ENCODE results near the gene BTBD8. TPM values are rescaled to one million over a fixed set of nuclear protein-coding genes. Genes with fewer than 3 reads are reported as not detected.
"Not testable (repeated sequence)": the region's sequence is repeated elsewhere in the genome, so short reads cannot be mapped to it uniquely, and the experiment has no call there.

The BTBD8 gene
- polyA plus RNA-seq, 1 donor from 2014 or later = 38.6 TPM

- Histone ChIP-seq H4K20me1 (ENCODE audit: insufficient read depth) (no peaks in the 10 kb centered on the region), H3K4me2 (ENCODE audit: low read length) (no peak within 1 kb of the TSS), H3K79me2 (replicated peaks; ENCODE audit: insufficient read depth, low read length) (no peaks in the 10 kb centered on the region), H3K27ac (ENCODE audit: low read length) (no peak within 1 kb of the TSS), H3K9me3 (ENCODE audit: low read length) (no peaks in the 10 kb centered on the region), H3K4me3 (ENCODE audit: low read length) (no peak within 1 kb of the TSS), H3F3A (ENCODE audit: insufficient read depth, low read length, poor library complexity, severe bottlenecking) (no peaks in the 10 kb centered on the region), H3K36me3 (ENCODE audit: insufficient read depth, low read length) (no peaks in the 10 kb centered on the region), H3K9me2 (ENCODE audit: insufficient read depth, low read length) (no peaks in the 10 kb centered on the region), H2AFZ (ENCODE audit: low read depth, low read length) (no peak within 1 kb of the TSS), H3K27me3 (ENCODE audit: insufficient read depth, low read depth, low read length) (no peaks in the 10 kb centered on the region), H3K9ac (ENCODE audit: low read length) (no peak within 1 kb of the TSS)
- no peak for TF ChIP-seq REST (IDR thresholded peaks at IDR 0.05; ENCODE audit: borderline replicate concordance)
These were observed 4.8 kb upstream of the BTBD8 start, which contains the start of gene SETSIP for GRCh38 chr1:92075311-92075710. Gene SETSIP (minus strand): TSS chr1:92075411. CDS start chr1:92075411, 0 bp downstream.

GRCh38 chr1:92076363-92076762 is 3.8 kb upstream of the BTBD8 start:
- no peak overlapping the region for H3K4me2 ChIP-seq (ENCODE audit: low read length)
- no peaks in the 10 kb centered on the region for H4K20me1 ChIP-seq (ENCODE audit: insufficient read depth)
- no peak overlapping the region for H2AFZ ChIP-seq (ENCODE audit: low read depth, low read length)
- TF ChIP-seq EP300 (conservative IDR thresholded peaks at IDR 0.05; ENCODE audit: poor library complexity, severe bottlenecking) = no peak
- TF ChIP-seq CTCF (IDR thresholded peaks at IDR 0.05; ENCODE audit: poor library complexity, severe bottlenecking) = no peak
- no peak for TF ChIP-seq SMC3 (conservative IDR thresholded peaks at IDR 0.05; ENCODE audit: poor library complexity)
- TF ChIP-seq MXI1 (conservative IDR thresholded peaks at IDR 0.05; ENCODE audit: poor library complexity, severe bottlenecking) = no peak
- no peak for TF ChIP-seq TAF1 (IDR thresholded peaks at IDR 0.05; ENCODE audit: low read depth)
- TF ChIP-seq POLR2AphosphoS5 (IDR thresholded peaks at IDR 0.05) = no peak
- TF ChIP-seq REST (IDR thresholded peaks at IDR 0.05; ENCODE audit: borderline replicate concordance) = no peak
- TF ChIP-seq RAD21 (conservative IDR thresholded peaks at IDR 0.05) = no peak
- TF ChIP-seq EZH2 (IDR thresholded peaks at IDR 0.05; ENCODE audit: borderline replicate concordance, insufficient read depth, low read length, poor library complexity, severe bottlenecking) = no peak
- no peaks in the 10 kb centered on the region for H3K79me2 ChIP-seq (replicated peaks; ENCODE audit: insufficient read depth, low read length)
- no peaks in the 10 kb centered on the region for H3K36me3 ChIP-seq (ENCODE audit: insufficient read depth, low read length)
- H3K27me3 ChIP-seq (ENCODE audit: insufficient read depth, low read depth, low read length) = no peaks in the 10 kb centered on the region
- no peak overlapping the region for H3K9ac ChIP-seq (ENCODE audit: low read length)
- H3K9me2 ChIP-seq (ENCODE audit: insufficient read depth, low read length) = no peaks in the 10 kb centered on the region
- no peak overlapping the region for H3K27ac ChIP-seq (ENCODE audit: low read length)
- no peaks in the 10 kb centered on the region for H3F3A ChIP-seq (ENCODE audit: insufficient read depth, low read length, poor library complexity, severe bottlenecking)
- H3K4me3 ChIP-seq (ENCODE audit: low read length) = no peak overlapping the region
- H3K9me3 ChIP-seq (ENCODE audit: low read length) = no peaks in the 10 kb centered on the region

- H3K4me3 ChIP-seq (ENCODE audit: low read length); H3K9me2 ChIP-seq (ENCODE audit: insufficient read depth, low read length): not testable (repeated sequence)
These were observed 2.1 kb upstream of the BTBD8 start for GRCh38 chr1:92078077-92078476.

More at GRCh38 chr1:92078077-92078476, 2.1 kb upstream of the BTBD8 start:
- not testable (repeated sequence) for H3K9ac ChIP-seq (ENCODE audit: low read length); H2AFZ ChIP-seq (ENCODE audit: low read depth, low read length); H3K79me2 ChIP-seq (replicated peaks; ENCODE audit: insufficient read depth, low read length); H3K27ac ChIP-seq (ENCODE audit: low read length); H4K20me1 ChIP-seq (ENCODE audit: insufficient read depth); H3K27me3 ChIP-seq (ENCODE audit: insufficient read depth, low read depth, low read length); H3F3A ChIP-seq (ENCODE audit: insufficient read depth, low read length, poor library complexity, severe bottlenecking); H3K9me3 ChIP-seq (ENCODE audit: low read length); H3K4me2 ChIP-seq (ENCODE audit: low read length); H3K36me3 ChIP-seq (ENCODE audit: insufficient read depth, low read length)

Data from neural cell (in vitro differentiated cells).